ENCODE results near the gene NTNG2.

GRCh38 chr9:132201780-132202703 is 40.2 kb downstream of the NTNG2 start:
- TF ChIP-seq CTCF (IDR thresholded peaks at IDR 0.05; ENCODE audit: low read length), result no peak
- no peak for TF ChIP-seq EZH2phosphoT487 (IDR thresholded peaks at IDR 0.05; ENCODE audit: low read length)
